Measurements from ENCODE around the gene STK39.

STK39 gene

GRCh38 chr2:167957662-167958061 lies 289.7 kb downstream of the STK39 start:
- no peak for DNase-seq (ENCODE audit: low read depth in 3 of 3)

- DNase-seq (ENCODE audit: low read depth in 3 of 3): no peak
Observed at GRCh38 chr2:167955264-167955906, 292.0 kb downstream of the STK39 start.

- no peak for DNase-seq (ENCODE audit: low read depth in 3 of 3)
Observed at GRCh38 chr2:167954495-167954894, 292.9 kb downstream of the STK39 start.

GRCh38 chr2:167953776-167954175 lies 293.6 kb downstream of the STK39 start:
- DNase-seq (ENCODE audit: low read depth in 3 of 3): no peak

- DNase-seq (ENCODE audit: low read depth in 3 of 3): no peak
Observed at GRCh38 chr2:167950571-167950970, 296.8 kb downstream of the STK39 start.

GRCh38 chr2:167946441-167946841 lies 301.0 kb downstream of the STK39 start:
- DNase-seq (ENCODE audit: low read depth in 3 of 3): no peak

GRCh38 chr2:167945660-167946368 lies 301.6 kb downstream of the STK39 start:
- DNase-seq (ENCODE audit: low read depth in 3 of 3): no peak

- no peak for DNase-seq (ENCODE audit: low read depth in 3 of 3)
Observed at GRCh38 chr2:167944825-167945659, 302.4 kb downstream of the STK39 start.

GRCh38 chr2:167943897-167944296 lies 303.5 kb downstream of the STK39 start:
- DNase-seq (ENCODE audit: low read depth in 3 of 3): no peak

GRCh38 chr2:167943368-167943767 lies 304.0 kb downstream of the STK39 start:
- DNase-seq (ENCODE audit: low read depth in 3 of 3): no peak

- no peak for DNase-seq (ENCODE audit: low read depth in 3 of 3)
Observed at GRCh38 chr2:167942366-167943081, 304.9 kb downstream of the STK39 start.

GRCh38 chr2:167941604-167942003 lies 305.8 kb downstream of the STK39 start:
- DNase-seq (ENCODE audit: low read depth in 3 of 3): no peak

GRCh38 chr2:167940734-167941507 lies 306.5 kb downstream of the STK39 start:
- no peak for DNase-seq (ENCODE audit: low read depth in 3 of 3)

- no peak for DNase-seq (ENCODE audit: low read depth in 3 of 3)
Observed at GRCh38 chr2:167940346-167940725, 307.1 kb downstream of the STK39 start.

GRCh38 chr2:167939514-167940345 lies 307.7 kb downstream of the STK39 start:
- DNase-seq (ENCODE audit: low read depth in 3 of 3): no peak

- no peak for DNase-seq (ENCODE audit: low read depth in 3 of 3)
Observed at GRCh38 chr2:167937403-167937802, 310.0 kb downstream of the STK39 start.

- no peak for DNase-seq (ENCODE audit: low read depth in 3 of 3)
Observed at GRCh38 chr2:167935803-167936110, 311.6 kb downstream of the STK39 start.

GRCh38 chr2:167933097-167933814 lies 314.1 kb downstream of the STK39 start:
- DNase-seq (ENCODE audit: low read depth in 3 of 3): no peak

- no peak for DNase-seq (ENCODE audit: low read depth in 3 of 3)
Observed at GRCh38 chr2:167932123-167932693, 315.2 kb downstream of the STK39 start.

- no peak for DNase-seq (ENCODE audit: low read depth in 3 of 3)
Observed at GRCh38 chr2:167929484-167929883, 317.9 kb downstream of the STK39 start.

Data from stimulated activated CD4-positive, alpha-beta T cell treated with anti-CD3 and anti-CD28 coated beads, TNF-alpha, amount 100 ng/mL, for 4 hours (primary cell).